Transverse colon (tissue), 4 donors: Measurements from ENCODE around the gene PADI4. TPM values are rescaled to one million over a fixed set of nuclear protein-coding genes. Genes with fewer than 3 reads are reported as not detected.

Experiments
- DNase-seq: peaks from one replicate; pipeline ENCODE4 v3.0.0-alpha.2; 2019
- H3K27ac ChIP-seq, 4 donors: fragments of 200-600 bp; sonication (generic); 2 replicates each; pipeline ENCODE4 v1.5.1; 2016 to 2018; ENCODE audit warnings: inconsistent platforms in 4 of 4
- H3K27me3 ChIP-seq: fragments of 200-600 bp; sonication (generic); 2 replicates; pipeline ENCODE4 v1.5.1; 2017; ENCODE audit warnings: inconsistent platforms
- H3K36me3 ChIP-seq, 4 donors: fragments of 200-600 bp; sonication (generic); 2 replicates each; pipeline ENCODE4 v1.5.1; 2017 to 2019; ENCODE audit warnings: inconsistent platforms in 4 of 4
- H3K4me1 ChIP-seq, 4 donors: fragments of 200-600 bp; sonication (generic); 2 replicates each; pipeline ENCODE4 v1.5.1; 2017 to 2020; ENCODE audit warnings: inconsistent platforms in 4 of 4
- H3K4me3 ChIP-seq, 4 donors: fragments of 200-600 bp; sonication (generic); 1 replicate in 1 of 4; 2 replicates in 3 of 4; pipeline versions ENCODE4 v1.5.1 to v1.6.1; 2017 to 2019; ENCODE audit warnings: inconsistent platforms in 4 of 4
- H3K9me3 ChIP-seq, 2 donors: fragments of 200-600 bp; sonication (generic); 2 replicates each; pipeline ENCODE4 v1.5.1; 2017 to 2019; ENCODE audit warnings: inconsistent platforms in 2 of 2
- CTCF ChIP-seq, 5 experiments: fragments of 200-600 bp in 3 of 5; fragments of 450-650 bp in 2 of 5; sonication (generic) in 3 of 5; IDR thresholded peaks; 1 replicate in 2 of 5; 2 replicates in 3 of 5; pipeline ENCODE4 v1.5.1; 2016 to 2017; ENCODE audit warnings: antibody characterized with exemption in 5 of 5, inconsistent platforms in 3 of 5, mild to moderate bottlenecking in 2 of 5, moderate library complexity in 1 of 5
- EP300 ChIP-seq: sonication (generic); formaldehyde crosslinking; IDR thresholded peaks from one replicate; pipeline ENCODE4 v1.6.1; 2017; ENCODE audit warnings: antibody characterized with exemption, low read depth
- POLR2A ChIP-seq: fragments of 450-650 bp; IDR thresholded peaks from one replicate; pipeline ENCODE4 v1.6.1; 2016; ENCODE audit warnings: antibody characterized with exemption, mild to moderate bottlenecking, moderate library complexity
- POLR2AphosphoS5 ChIP-seq, 3 donors: sonication (generic); formaldehyde crosslinking; IDR thresholded peaks; one replicate each; pipeline ENCODE4 v1.6.1; 2016; ENCODE audit warnings: antibody characterized with exemption in 3 of 3
- WGBS, 2 donors: methylation state at CpG; one replicate each; pipeline ENCODE4 v1.1.5; 2018; ENCODE audit warnings: low coverage in 1 of 2; 5-methylcytosine and 5-hydroxymethylcytosine counted together
- in situ Hi-C, 4 donors: fragments of 200-750 bp; cut with MboI; loops; one replicate each; pipeline versions ENCODE4 v1.15.0 to v1.15.1; 2017; ENCODE audit warnings: low sequenced_read_pairs in 3 of 4, low pct_ligation_motif_present in 1 of 4, low pct_unique_long_range_greater_than_20kb in 1 of 4
- intact Hi-C: fragments of 100-400 bp; cut with DNase I; formaldehyde crosslinking; loops from one replicate; pipeline ENCODE4 v1.15.1; 2023; ENCODE audit warnings: low total_unique reads
- total RNA-seq, 4 donors: library from RNA; depleted of rRNA; stranded (reverse); fragments of >200 nt; gene quantifications; one replicate each; pipeline ENCODE4 v1.1.0, GENCODE V29; 2016

Gene PADI4
- total RNA-seq, 4 donors from 2014 or later, result not detected

GRCh38 chr1:17348593-17349234 lies 40.7 kb downstream of the PADI4 start:
- peaks cover 15% of the 10 kb centered on the region for H3K27me3 ChIP-seq
- WGBS, 2 donors, result 53% methylated on average over 14 of the region's 14 CpGs; no CpG with 5 or more reads in 1 of the 2 donors
- intact Hi-C loops, result no loop called here

GRCh38 chr1:17350083-17350482 lies 42.1 kb downstream of the PADI4 start:
- no peak for TF ChIP-seq POLR2A
- Histone ChIP-seq H3K4me1 (no peaks in the 10 kb centered on the region), H3K4me3 (no peak overlapping the region), H3K36me3 (no peaks in the 10 kb centered on the region), H3K9me3 (no peaks in the 10 kb centered on the region), H3K27ac (no peak overlapping the region), H3K27me3 (peaks cover 15% of the 10 kb centered on the region)
- DNase-seq, result no peak
- intact Hi-C loops, result no loop called here
- in situ Hi-C loops, result no loop called here
- WGBS, 2 donors, result no CpG with 5 or more reads among the region's 8 CpGs

More at GRCh38 chr1:17348593-17349234, 40.7 kb downstream of the PADI4 start:
- Histone ChIP-seq H3K36me3 (no peaks in the 10 kb centered on the region), H3K9me3 (no peaks in the 10 kb centered on the region), H3K4me1 (no peaks in the 10 kb centered on the region), H3K27ac (no peak overlapping the region), H3K4me3 (no peak overlapping the region)
- DNase-seq, result no peak
- in situ Hi-C loops, result loop anchor here in 1 of 4 donors (10.0 kb wide), 1 partner anchor 224 kb away; no protein-coding TSS in a partner anchor
- TF ChIP-seq POLR2AphosphoS5 (IDR thresholded peaks at IDR 0.05) (no peak), CTCF (IDR thresholded peaks at IDR 0.05) (no peak), EP300 (no peak)

- DNase-seq, result no peak
- Histone ChIP-seq H3K4me3 (no peak overlapping the region), H3K4me1 (no peaks in the 10 kb centered on the region), H3K27ac (no peak overlapping the region), H3K27me3 (peaks cover 20% of the 10 kb centered on the region), H3K36me3 (no peaks in the 10 kb centered on the region), H3K9me3 (no peaks in the 10 kb centered on the region)
- intact Hi-C loops, result no loop called here
- 77 to 80% methylated on average over 5 to 6 of the region's 7 CpGs for WGBS, 2 donors
- in situ Hi-C loops, result no loop called here
- TF ChIP-seq CTCF (IDR thresholded peaks at IDR 0.05) (no peak), POLR2AphosphoS5 (IDR thresholded peaks at IDR 0.05) (no peak), EP300 (no peak)
Measured at GRCh38 chr1:17350928-17351446, 43.0 kb downstream of the PADI4 start.

- Histone ChIP-seq H3K27ac (no peak overlapping the region), H3K4me3 (no peak overlapping the region), H3K9me3 (no peaks in the 10 kb centered on the region), H3K4me1 (no peaks in the 10 kb centered on the region), H3K27me3 (peaks cover 17% of the 10 kb centered on the region), H3K36me3 (no peaks in the 10 kb centered on the region)
- TF ChIP-seq POLR2A (no peak), POLR2AphosphoS5 (IDR thresholded peaks at IDR 0.05) (no peak), CTCF (IDR thresholded peaks at IDR 0.05) (no peak), EP300 (no peak)
- in situ Hi-C loops, result no loop called here
- 69 to 82% methylated on average over 4 to 8 of the region's 8 CpGs for WGBS, 2 donors
- no peak for DNase-seq
- intact Hi-C loops, result no loop called here
Measured at GRCh38 chr1:17351598-17352324, 43.8 kb downstream of the PADI4 start.
